Astrocyte (in vitro differentiated cells and primary cell): ENCODE measurements around the gene ADAMTS9.

Source experiments
- EZH2 ChIP-seq: IDR thresholded peaks from 2 replicates; pipeline ENCODE4 v1.6.1; 2012; ENCODE audit warnings: mild to moderate bottlenecking, low read length, inconsistent platforms; ENCODE audit not compliant: insufficient read depth
- TF ChIP-seq, protein P1 (sequence below): IDR thresholded peaks from 2 replicates; pipeline ENCODE4 v1.5.1; 2011; ENCODE audit warnings: low read depth, mild to moderate bottlenecking, inconsistent platforms, low read length, moderate library complexity; ENCODE audit not compliant: insufficient read depth

DNA sequence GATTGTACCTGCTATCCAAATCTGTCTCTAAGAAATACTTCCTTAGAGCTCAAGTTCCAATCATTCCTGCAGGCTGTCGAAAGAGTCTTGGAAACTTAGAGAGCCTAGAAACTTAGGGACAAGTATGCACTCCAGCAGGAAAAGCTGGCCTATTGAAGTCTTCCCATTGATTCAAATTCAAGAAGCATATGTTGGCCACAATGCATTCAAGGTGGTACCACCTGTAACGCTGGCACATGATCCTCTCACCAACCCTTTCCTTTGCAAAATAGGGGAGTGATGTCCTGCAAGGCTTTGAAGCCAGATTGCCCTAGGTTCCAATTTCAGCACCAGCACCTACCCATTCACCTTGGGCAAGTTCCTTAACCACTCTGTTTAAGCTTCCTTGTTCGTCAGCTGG, 6.0 kb downstream of the ADAMTS9 start:
- TF ChIP-seq, protein P1, sequence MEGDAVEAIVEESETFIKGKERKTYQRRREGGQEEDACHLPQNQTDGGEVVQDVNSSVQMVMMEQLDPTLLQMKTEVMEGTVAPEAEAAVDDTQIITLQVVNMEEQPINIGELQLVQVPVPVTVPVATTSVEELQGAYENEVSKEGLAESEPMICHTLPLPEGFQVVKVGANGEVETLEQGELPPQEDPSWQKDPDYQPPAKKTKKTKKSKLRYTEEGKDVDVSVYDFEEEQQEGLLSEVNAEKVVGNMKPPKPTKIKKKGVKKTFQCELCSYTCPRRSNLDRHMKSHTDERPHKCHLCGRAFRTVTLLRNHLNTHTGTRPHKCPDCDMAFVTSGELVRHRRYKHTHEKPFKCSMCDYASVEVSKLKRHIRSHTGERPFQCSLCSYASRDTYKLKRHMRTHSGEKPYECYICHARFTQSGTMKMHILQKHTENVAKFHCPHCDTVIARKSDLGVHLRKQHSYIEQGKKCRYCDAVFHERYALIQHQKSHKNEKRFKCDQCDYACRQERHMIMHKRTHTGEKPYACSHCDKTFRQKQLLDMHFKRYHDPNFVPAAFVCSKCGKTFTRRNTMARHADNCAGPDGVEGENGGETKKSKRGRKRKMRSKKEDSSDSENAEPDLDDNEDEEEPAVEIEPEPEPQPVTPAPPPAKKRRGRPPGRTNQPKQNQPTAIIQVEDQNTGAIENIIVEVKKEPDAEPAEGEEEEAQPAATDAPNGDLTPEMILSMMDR = no peak
- no peak for TF ChIP-seq EZH2
